ENCODE measurements around the gene GFY.

GRCh38 chr19:49420227-49420626 is 5.0 kb upstream of the GFY start:
- TF ChIP-seq, protein P1, sequence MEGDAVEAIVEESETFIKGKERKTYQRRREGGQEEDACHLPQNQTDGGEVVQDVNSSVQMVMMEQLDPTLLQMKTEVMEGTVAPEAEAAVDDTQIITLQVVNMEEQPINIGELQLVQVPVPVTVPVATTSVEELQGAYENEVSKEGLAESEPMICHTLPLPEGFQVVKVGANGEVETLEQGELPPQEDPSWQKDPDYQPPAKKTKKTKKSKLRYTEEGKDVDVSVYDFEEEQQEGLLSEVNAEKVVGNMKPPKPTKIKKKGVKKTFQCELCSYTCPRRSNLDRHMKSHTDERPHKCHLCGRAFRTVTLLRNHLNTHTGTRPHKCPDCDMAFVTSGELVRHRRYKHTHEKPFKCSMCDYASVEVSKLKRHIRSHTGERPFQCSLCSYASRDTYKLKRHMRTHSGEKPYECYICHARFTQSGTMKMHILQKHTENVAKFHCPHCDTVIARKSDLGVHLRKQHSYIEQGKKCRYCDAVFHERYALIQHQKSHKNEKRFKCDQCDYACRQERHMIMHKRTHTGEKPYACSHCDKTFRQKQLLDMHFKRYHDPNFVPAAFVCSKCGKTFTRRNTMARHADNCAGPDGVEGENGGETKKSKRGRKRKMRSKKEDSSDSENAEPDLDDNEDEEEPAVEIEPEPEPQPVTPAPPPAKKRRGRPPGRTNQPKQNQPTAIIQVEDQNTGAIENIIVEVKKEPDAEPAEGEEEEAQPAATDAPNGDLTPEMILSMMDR (IDR thresholded peaks at IDR 0.05) = no peak
- TF ChIP-seq POLR2A (IDR thresholded peaks at IDR 0.05) (no peak), EP300 (IDR thresholded peaks at IDR 0.05) (no peak)

Measured in tibial nerve (tissue), 4 donors.